Muscle of leg (tissue), 11 donors: Measurements from ENCODE around the gene AKAP17A. TPM values are rescaled to one million over a fixed set of nuclear protein-coding genes. Genes with fewer than 3 reads are reported as not detected.
"Not testable (repeated sequence)": the region's sequence is repeated elsewhere in the genome, so short reads cannot be mapped to it uniquely, and the experiment has no call there.

ENCODE experiments used
- DNase-seq: peaks from one replicate; pipeline ENCODE4 v3.0.0; 2013
- H3K27ac ChIP-seq: one replicate; pipeline ENCODE4 v1.5.1; 2013; ENCODE audit warnings: mild to moderate bottlenecking, low read length, control low read depth
- H3K27me3 ChIP-seq: one replicate; pipeline ENCODE4 v1.6.1; 2013; ENCODE audit warnings: low read length; ENCODE audit not compliant: control insufficient read depth, insufficient read depth
- H3K36me3 ChIP-seq: one replicate; pipeline ENCODE4 v1.6.1; 2013; ENCODE audit warnings: low read length; ENCODE audit not compliant: control insufficient read depth, insufficient read depth
- H3K4me1 ChIP-seq: one replicate; pipeline ENCODE4 v1.6.1; 2013; ENCODE audit warnings: low read length; ENCODE audit not compliant: control insufficient read depth, insufficient read depth
- H3K4me3 ChIP-seq: one replicate; pipeline ENCODE4 v1.5.1; 2013; ENCODE audit warnings: low read length, control low read depth
- H3K9me3 ChIP-seq: replicated peaks from 2 replicates; pipeline ENCODE4 v1.6.1; 2013; ENCODE audit warnings: low read depth, low read length; ENCODE audit not compliant: control insufficient read depth
- WGBS: methylation state at CpG from one replicate; pipeline ENCODE4 v1.1.5; 2013; ENCODE audit warnings: missing lambda C conversion rate; ENCODE audit not compliant: insufficient coverage; 5-methylcytosine and 5-hydroxymethylcytosine counted together
- polyA plus RNA-seq, 8 donors: library from polyadenylated mRNA; unstranded; fragments of 120-200 nt; gene quantifications; one replicate each; pipeline versions ENCODE4 v1.2.1 to v1.2.3, GENCODE V29; 2013; ENCODE audit warnings: inconsistent platforms in 1 of 8, low replicate concordance in 1 of 8; ENCODE audit not compliant: insufficient read length in 8 of 8, insufficient read depth in 1 of 8
- total RNA-seq: library from RNA; stranded (reverse); fragments of 120-200 nt; gene quantifications from one replicate; pipeline ENCODE4 v1.2.4, GENCODE V29; 2013

The AKAP17A gene
- total and polyA plus RNA-seq, 9 donors, result 19.9 to 36.8 (median 33.9) TPM

DNA sequence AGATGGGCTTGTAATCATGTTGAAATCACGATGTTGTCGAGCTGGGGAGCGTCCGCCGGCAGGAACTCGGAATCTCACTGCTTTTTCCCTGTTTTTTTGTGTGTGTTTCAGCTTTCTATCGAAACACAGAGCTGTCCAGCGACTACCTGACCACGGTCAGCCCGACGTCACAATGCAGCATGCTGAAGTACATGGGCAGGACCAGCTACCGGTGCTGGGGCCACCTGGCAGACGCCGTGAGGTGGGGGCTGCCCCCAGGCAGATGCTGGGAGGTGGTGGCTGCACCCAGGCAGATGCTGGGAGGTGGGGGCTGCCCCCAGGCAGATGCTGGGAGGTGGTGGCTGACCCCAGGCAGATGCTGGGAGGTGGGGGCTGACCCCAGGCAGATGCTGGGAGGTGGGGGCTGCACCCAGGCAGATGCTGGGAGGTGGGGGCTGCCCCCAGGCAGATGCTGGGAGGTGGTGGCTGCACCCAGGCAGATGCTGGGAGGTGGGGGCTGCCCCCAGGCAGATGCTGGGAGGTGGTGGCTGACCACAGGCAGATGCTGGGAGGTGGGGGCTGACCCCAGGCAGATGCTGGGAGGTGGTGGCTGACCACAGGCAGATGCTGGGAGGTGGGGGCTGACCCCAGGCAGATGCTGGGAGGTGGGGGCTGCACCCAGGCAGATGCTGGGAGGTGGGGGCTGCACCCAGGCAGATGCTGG, 32.9 kb downstream of the AKAP17A start:
- H3K4me3 ChIP-seq, result not testable (repeated sequence)
- 67% methylated on average over 14 of the region's 14 CpGs for WGBS

DNA sequence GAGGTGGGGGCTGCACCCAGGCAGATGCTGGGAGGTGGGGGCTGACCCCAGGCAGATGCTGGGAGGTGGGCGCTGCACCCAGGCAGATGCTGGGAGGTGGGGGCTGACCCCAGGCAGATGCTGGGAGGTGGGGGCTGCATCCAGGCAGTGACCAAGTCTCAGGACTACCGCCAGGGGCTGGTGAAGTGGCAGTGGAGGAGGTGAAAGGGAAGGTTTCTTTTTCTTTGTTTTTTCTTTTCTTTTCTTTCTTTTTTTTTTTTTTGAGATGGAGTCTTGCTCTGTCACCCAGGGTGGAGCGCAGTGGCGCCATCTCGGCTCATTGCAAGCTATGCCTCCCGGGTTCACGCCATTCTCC, 33.4 kb downstream of the AKAP17A start:
- 88% methylated on average over 1 of the region's 7 CpGs for WGBS

More for the DNA sequence above, 32.9 kb downstream of the AKAP17A start:
- not testable (repeated sequence) for H3K4me1 ChIP-seq, H3K27me3 ChIP-seq, H3K9me3 ChIP-seq, DNase-seq, H3K27ac ChIP-seq, H3K36me3 ChIP-seq

GRCh38 chrX:1629244-1629643, 37.8 kb downstream of the AKAP17A start:
- DNase-seq, result no peak
- H3K27me3 ChIP-seq, result no peaks in the 10 kb centered on the region
- no peaks in the 10 kb centered on the region for H3K9me3 ChIP-seq
- no peak overlapping the region for H3K4me3 ChIP-seq
- WGBS, result 59% methylated on average over 3 of the region's 7 CpGs
- no peaks in the 10 kb centered on the region for H3K36me3 ChIP-seq
- H3K4me1 ChIP-seq, result no peaks in the 10 kb centered on the region
- no peak overlapping the region for H3K27ac ChIP-seq

More for the DNA sequence above, 33.4 kb downstream of the AKAP17A start:
- not testable (repeated sequence) for DNase-seq, H3K4me3 ChIP-seq, H3K27ac ChIP-seq, H3K27me3 ChIP-seq, H3K36me3 ChIP-seq, H3K9me3 ChIP-seq, H3K4me1 ChIP-seq

- no peaks in the 10 kb centered on the region for H3K4me1 ChIP-seq
- H3K4me3 ChIP-seq, result no peak overlapping the region
- no peak for DNase-seq
- no peak overlapping the region for H3K27ac ChIP-seq
- peaks cover 4% of the 10 kb centered on the region for H3K27me3 ChIP-seq
- peaks cover 11% of the 10 kb centered on the region for H3K9me3 ChIP-seq
- H3K36me3 ChIP-seq, result no peaks in the 10 kb centered on the region
These were observed 54.6 kb downstream of the AKAP17A start for GRCh38 chrX:1646009-1646408.

DNA sequence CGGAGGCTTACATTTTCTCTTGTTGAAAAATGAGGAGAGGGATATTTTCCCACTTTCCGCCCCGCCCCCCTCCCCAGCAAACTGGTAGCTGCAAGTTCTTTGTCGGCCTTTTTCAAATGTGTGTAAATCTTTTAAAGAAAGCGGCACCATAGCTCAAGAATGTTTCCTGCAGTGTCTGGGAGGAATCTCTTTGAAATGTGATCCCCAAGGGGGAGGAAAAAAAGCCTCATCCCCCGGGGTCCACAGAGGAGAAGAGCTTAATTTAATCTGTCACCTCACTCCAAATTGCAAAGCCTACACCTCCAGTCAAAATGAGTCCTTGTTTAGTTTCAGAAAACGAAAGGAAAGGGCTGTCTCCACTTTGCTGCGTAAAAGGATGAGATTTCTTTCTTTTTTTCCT, 58.2 kb downstream of the AKAP17A start:
- WGBS, result 17% methylated on average over 1 of the region's 8 CpGs
- Histone ChIP-seq H3K36me3 (no peaks in the 10 kb centered on the region), H3K27ac (no peak overlapping the region), H3K4me1 (no peaks in the 10 kb centered on the region), H3K4me3 (no peak overlapping the region), H3K9me3 (peaks cover 11% of the 10 kb centered on the region), H3K27me3 (peaks cover 4% of the 10 kb centered on the region)
- no peak for DNase-seq

Other genes with a start within 250 kb of the AKAP17A start
- 137 TPM for gene SLC25A6, start 199.5 kb upstream of the AKAP17A start, total RNA-seq
- 100 to 1,000 TPM; 513 to 720 (median 654) TPM for gene SLC25A6, start 199.5 kb upstream of the AKAP17A start, polyA plus RNA-seq
- 9.4 TPM for gene ASMTL, start 138.7 kb upstream of the AKAP17A start, total RNA-seq
- 10 to 100 TPM; 21.4 to 32.5 (median 27.3) TPM for gene ASMTL, start 138.7 kb upstream of the AKAP17A start, polyA plus RNA-seq
- 0.58 TPM for gene P2RY8, start 54.4 kb upstream of the AKAP17A start, total RNA-seq
- 1 to 10 TPM in 5 of 8 donors, under 1 TPM in 3; 0.83 to 1.4 (median 1.1) TPM for gene P2RY8, start 54.4 kb upstream of the AKAP17A start, polyA plus RNA-seq
- 0.13 TPM for gene ASMT, start 23.5 kb downstream of the AKAP17A start, total RNA-seq
- under 1 TPM in 3 of 8 donors, not detected in 5; 0.07 to 0.89 (median 0.18) TPM for gene ASMT, start 23.5 kb downstream of the AKAP17A start, polyA plus RNA-seq